Measurements from ENCODE around the gene VWC2. TPM values are rescaled to one million over a fixed set of nuclear protein-coding genes. Genes with fewer than 3 reads are reported as not detected.

Gene VWC2
- total RNA-seq, 1 experiment from 2014 or later = not detected

DNA sequence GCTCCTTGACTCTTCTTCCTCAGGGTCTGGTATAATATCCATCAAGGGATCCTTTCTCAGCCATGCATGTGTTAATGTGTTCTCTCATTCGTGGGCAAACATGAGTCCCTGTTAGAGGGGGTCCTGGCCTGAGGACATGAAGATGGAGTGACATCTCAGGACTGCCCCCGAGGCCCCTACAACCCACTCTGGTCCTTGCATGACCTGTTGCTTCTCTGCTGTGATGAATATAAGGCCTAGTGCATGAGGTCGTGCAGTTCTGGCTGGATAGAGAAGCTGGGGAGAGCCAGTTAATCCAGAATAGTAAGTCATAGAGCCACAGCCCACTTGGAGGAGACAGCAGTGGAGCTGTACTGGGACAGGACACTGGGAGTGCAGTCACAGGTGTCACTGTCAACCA lies 4.6 kb upstream of the VWC2 start:
- no peaks in the 10 kb centered on the region for H3K4me1 ChIP-seq (ENCODE audit: low read length)
- H2AFZ ChIP-seq (ENCODE audit: low read length) = no peak overlapping the region
- H3K36me3 ChIP-seq (ENCODE audit: insufficient read depth, low read length) = no peaks in the 10 kb centered on the region
- H3K9me3 ChIP-seq (ENCODE audit: low read length) = no peaks in the 10 kb centered on the region
- no peak overlapping the region for H3K27ac ChIP-seq (ENCODE audit: low read length)
- no peak overlapping the region for H3K4me3 ChIP-seq (ENCODE audit: low read length)
- no peak overlapping the region for H3K4me2 ChIP-seq (ENCODE audit: low read depth, low read length, poor library complexity, severe bottlenecking)
- H3K9ac ChIP-seq (ENCODE audit: low read length) = no peak overlapping the region
- H3K27me3 ChIP-seq (ENCODE audit: low read length) = no peaks in the 10 kb centered on the region
- H4K20me1 ChIP-seq (ENCODE audit: insufficient read depth, low read depth, low read length) = no peaks in the 10 kb centered on the region
- no peaks in the 10 kb centered on the region for H3K9me2 ChIP-seq (replicated peaks; ENCODE audit: insufficient read depth, low read length)
- H3K79me2 ChIP-seq (ENCODE audit: low read length) = no peaks in the 10 kb centered on the region
- no peak for DNase-seq

DNA sequence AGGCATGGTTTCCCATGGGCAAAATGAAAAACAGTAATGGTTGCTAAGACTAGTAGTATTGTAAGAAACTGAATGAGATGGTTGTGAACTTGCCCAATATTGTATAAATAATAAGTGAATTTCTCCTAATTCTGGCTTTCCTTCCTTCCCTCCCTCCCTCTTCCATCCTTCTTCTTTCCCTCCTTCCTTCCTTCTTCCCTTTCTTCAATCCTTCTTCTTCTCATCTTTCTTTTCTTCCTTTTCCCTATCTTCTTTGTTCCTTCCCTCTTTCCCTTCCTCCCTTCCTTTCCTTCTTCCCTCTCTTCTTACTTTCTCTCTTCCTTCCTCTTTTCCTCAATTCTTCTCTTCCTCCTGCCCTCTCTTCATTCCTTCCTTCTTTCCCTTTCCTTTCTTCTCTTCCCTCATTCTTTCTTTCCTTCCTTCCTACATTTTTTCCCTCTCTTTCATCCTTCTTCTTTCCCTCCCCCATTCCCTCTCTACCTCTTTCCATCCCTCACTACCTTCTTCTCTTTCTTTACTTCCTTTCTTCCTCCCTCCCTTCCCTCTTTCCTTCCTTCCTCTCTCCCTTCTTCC lies 4.1 kb upstream of the VWC2 start:
- H3K9ac ChIP-seq (ENCODE audit: low read length) = no peak overlapping the region
- no peaks in the 10 kb centered on the region for H3K9me2 ChIP-seq (replicated peaks; ENCODE audit: insufficient read depth, low read length)
- H3K36me3 ChIP-seq (ENCODE audit: insufficient read depth, low read length) = no peaks in the 10 kb centered on the region
- H3K27me3 ChIP-seq (ENCODE audit: low read length) = no peaks in the 10 kb centered on the region
- H3K9me3 ChIP-seq (ENCODE audit: low read length) = no peaks in the 10 kb centered on the region
- no peak overlapping the region for H3K27ac ChIP-seq (ENCODE audit: low read length)
- no peak overlapping the region for H2AFZ ChIP-seq (ENCODE audit: low read length)
- no peaks in the 10 kb centered on the region for H4K20me1 ChIP-seq (ENCODE audit: insufficient read depth, low read depth, low read length)
- no peak for DNase-seq
- no peaks in the 10 kb centered on the region for H3K79me2 ChIP-seq (ENCODE audit: low read length)
- H3K4me1 ChIP-seq (ENCODE audit: low read length) = no peaks in the 10 kb centered on the region
- H3K4me3 ChIP-seq (ENCODE audit: low read length) = no peak overlapping the region
- no peak overlapping the region for H3K4me2 ChIP-seq (ENCODE audit: low read depth, low read length, poor library complexity, severe bottlenecking)

DNA sequence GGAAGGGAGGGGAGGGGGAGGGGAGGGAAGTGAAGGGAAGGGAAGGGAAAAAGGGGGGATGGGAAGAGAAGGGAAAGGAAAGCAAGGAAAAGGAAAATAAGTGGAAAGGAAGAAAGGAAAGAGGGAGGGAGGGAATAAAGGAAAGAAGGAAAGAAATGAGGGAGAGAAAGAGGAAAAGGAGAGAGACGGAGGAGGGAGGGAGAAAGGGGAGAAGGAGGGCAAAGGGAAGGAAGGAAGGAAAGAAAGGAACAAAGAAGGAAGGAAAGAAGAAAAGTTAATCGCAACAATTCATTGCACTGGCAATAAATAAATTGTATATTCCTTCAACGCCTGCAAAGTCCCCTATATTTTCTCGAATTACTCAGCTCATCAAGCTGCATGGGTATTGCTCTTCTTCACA lies 2.6 kb upstream of the VWC2 start:
- H3K4me3 ChIP-seq (ENCODE audit: low read length) = no peak overlapping the region
- H4K20me1 ChIP-seq (ENCODE audit: insufficient read depth, low read depth, low read length) = no peaks in the 10 kb centered on the region
- H3K9ac ChIP-seq (ENCODE audit: low read length) = no peak overlapping the region
- H2AFZ ChIP-seq (ENCODE audit: low read length) = no peak overlapping the region
- no peaks in the 10 kb centered on the region for H3K4me1 ChIP-seq (ENCODE audit: low read length)
- H3K4me2 ChIP-seq (ENCODE audit: low read depth, low read length, poor library complexity, severe bottlenecking) = no peak overlapping the region
- no peak overlapping the region for H3K27ac ChIP-seq (ENCODE audit: low read length)
- no peaks in the 10 kb centered on the region for H3K9me2 ChIP-seq (replicated peaks; ENCODE audit: insufficient read depth, low read length)
- DNase-seq = no peak
- H3K27me3 ChIP-seq (ENCODE audit: low read length) = no peaks in the 10 kb centered on the region
- no peaks in the 10 kb centered on the region; the same call in 1 of the 2 replicates for H3K9me3 ChIP-seq (ENCODE audit: low read length)
- H3K79me2 ChIP-seq (ENCODE audit: low read length) = no peaks in the 10 kb centered on the region
- H3K36me3 ChIP-seq (ENCODE audit: insufficient read depth, low read length) = no peaks in the 10 kb centered on the region

DNA sequence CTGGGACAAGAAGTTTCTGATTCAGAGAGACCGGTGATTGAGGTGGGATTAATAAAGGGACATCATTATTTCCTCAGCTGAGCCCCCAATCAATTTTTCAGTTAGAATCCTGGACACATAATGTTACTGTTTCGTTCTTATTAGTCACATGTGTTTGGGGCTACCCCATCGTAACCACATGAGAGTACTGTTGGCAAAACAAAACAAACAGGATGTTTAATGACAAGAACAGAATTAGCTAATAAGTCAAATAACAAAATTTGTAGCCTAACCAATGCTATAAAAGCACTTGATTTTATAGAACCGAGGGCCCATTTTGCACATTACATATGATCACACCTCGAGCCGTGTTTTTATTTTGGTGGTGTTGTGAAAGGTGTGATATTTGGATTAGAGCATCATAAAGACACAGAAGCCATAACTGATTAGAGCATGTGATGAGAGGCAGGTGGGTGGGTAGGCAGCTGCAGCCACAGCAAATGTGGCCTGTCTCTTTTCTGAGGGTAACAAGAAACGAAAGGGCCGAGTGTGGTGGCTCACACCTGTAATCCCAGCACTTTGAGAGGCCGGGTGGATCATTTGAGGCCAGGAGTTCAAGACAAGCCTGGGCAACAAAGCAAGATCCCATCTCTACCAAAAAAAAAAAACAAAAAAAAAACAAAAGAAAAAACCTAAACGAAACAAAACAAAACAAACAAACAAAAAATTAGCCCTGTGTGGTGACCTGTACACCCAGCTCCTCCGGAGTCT lies 1.8 kb upstream of the VWC2 start:
- H3K36me3 ChIP-seq (ENCODE audit: insufficient read depth, low read length) = no peaks in the 10 kb centered on the region
- no peaks in the 10 kb centered on the region for H3K4me1 ChIP-seq (ENCODE audit: low read length)
- H3K79me2 ChIP-seq (ENCODE audit: low read length) = no peaks in the 10 kb centered on the region
- no peak overlapping the region for H3K4me3 ChIP-seq (ENCODE audit: low read length)
- no peaks in the 10 kb centered on the region for H4K20me1 ChIP-seq (ENCODE audit: insufficient read depth, low read depth, low read length)
- H3K9me2 ChIP-seq (replicated peaks; ENCODE audit: insufficient read depth, low read length) = no peaks in the 10 kb centered on the region
- no peak overlapping the region for H2AFZ ChIP-seq (ENCODE audit: low read length)
- no peak overlapping the region for H3K9ac ChIP-seq (ENCODE audit: low read length)
- no peaks in the 10 kb centered on the region for H3K27me3 ChIP-seq (ENCODE audit: low read length)
- H3K4me2 ChIP-seq (ENCODE audit: low read depth, low read length, poor library complexity, severe bottlenecking) = no peak overlapping the region
- no peak overlapping the region for H3K27ac ChIP-seq (ENCODE audit: low read length)
- no peak for DNase-seq
- no peaks in the 10 kb centered on the region; the same call in 1 of the 2 replicates for H3K9me3 ChIP-seq (ENCODE audit: low read length)

DNA sequence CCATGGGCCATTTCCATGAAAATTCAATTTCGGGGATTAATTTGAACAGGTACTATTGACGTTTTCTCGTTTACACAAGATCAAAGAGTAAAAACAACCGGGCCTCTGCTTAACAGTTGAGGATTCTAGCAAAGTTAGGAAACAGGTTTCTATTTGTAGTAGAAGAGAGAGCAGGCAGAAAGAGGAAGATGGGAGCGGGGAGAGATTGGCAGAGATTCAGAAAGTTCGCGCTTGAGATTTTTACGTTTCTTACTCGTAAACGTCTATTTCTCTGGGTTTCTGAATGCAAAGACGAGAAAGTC lies 571 bp upstream of the VWC2 start:
- no peaks in the 10 kb centered on the region for H3K27me3 ChIP-seq (ENCODE audit: low read length)
- H3K9ac ChIP-seq (ENCODE audit: low read length) = no peak overlapping the region
- no peaks in the 10 kb centered on the region for H3K36me3 ChIP-seq (ENCODE audit: insufficient read depth, low read length)
- H2AFZ ChIP-seq (ENCODE audit: low read length) = no peak overlapping the region
- DNase-seq = no peak
- H3K9me3 ChIP-seq (ENCODE audit: low read length) = no peaks in the 10 kb centered on the region; the same call in 1 of the 2 replicates
- no peaks in the 10 kb centered on the region for H3K4me1 ChIP-seq (ENCODE audit: low read length)
- no peaks in the 10 kb centered on the region for H3K9me2 ChIP-seq (replicated peaks; ENCODE audit: insufficient read depth, low read length)
- H3K4me3 ChIP-seq (ENCODE audit: low read length) = no peak overlapping the region
- H4K20me1 ChIP-seq (ENCODE audit: insufficient read depth, low read depth, low read length) = no peaks in the 10 kb centered on the region
- H3K4me2 ChIP-seq (ENCODE audit: low read depth, low read length, poor library complexity, severe bottlenecking) = no peak overlapping the region
- no peak overlapping the region for H3K27ac ChIP-seq (ENCODE audit: low read length)
- H3K79me2 ChIP-seq (ENCODE audit: low read length) = no peaks in the 10 kb centered on the region

DNA sequence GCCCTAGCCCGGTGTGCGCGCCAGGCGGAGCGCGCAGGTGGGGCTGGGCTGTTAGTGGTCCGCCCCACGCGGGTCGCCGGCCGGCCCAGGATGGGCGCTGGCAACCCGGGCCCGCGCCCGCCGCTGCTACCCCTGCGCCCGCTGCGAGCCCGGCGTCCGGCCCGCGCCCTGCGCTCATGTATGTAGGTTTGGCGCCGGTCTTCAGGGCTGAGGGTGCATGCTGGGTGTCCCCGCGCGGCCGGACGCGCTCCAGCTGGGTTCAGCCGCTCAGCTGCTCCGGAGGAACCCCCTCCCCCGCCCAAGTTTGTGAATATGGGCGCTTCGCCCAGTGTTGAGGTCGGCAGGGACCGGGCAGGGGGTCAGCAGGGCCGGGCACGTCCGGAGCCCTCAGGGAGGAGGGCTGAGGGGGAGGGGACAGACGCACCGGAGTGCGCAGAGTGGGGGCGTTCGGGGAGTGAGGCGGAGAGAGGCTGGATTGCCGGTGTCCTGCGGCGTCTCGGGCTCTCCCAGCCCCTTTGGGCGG lies 559 bp downstream of the VWC2 start:
- Histone ChIP-seq H3K36me3 (ENCODE audit: insufficient read depth, low read length) (no peaks in the 10 kb centered on the region), H2AFZ (ENCODE audit: low read length) (no peak overlapping the region), H3K4me1 (ENCODE audit: low read length) (no peaks in the 10 kb centered on the region), H3K9ac (ENCODE audit: low read length) (no peak overlapping the region), H3K9me2 (replicated peaks; ENCODE audit: insufficient read depth, low read length) (no peaks in the 10 kb centered on the region), H3K27ac (ENCODE audit: low read length) (no peak overlapping the region), H3K4me2 (ENCODE audit: low read depth, low read length, poor library complexity, severe bottlenecking) (no peak overlapping the region), H3K4me3 (ENCODE audit: low read length) (no peak overlapping the region), H3K79me2 (ENCODE audit: low read length) (no peaks in the 10 kb centered on the region), H3K27me3 (ENCODE audit: low read length) (no peaks in the 10 kb centered on the region), H3K9me3 (ENCODE audit: low read length) (no peaks in the 10 kb centered on the region; the same call in 1 of the 2 replicates), H4K20me1 (ENCODE audit: insufficient read depth, low read depth, low read length) (no peaks in the 10 kb centered on the region)
- DNase-seq = no peak

DNA sequence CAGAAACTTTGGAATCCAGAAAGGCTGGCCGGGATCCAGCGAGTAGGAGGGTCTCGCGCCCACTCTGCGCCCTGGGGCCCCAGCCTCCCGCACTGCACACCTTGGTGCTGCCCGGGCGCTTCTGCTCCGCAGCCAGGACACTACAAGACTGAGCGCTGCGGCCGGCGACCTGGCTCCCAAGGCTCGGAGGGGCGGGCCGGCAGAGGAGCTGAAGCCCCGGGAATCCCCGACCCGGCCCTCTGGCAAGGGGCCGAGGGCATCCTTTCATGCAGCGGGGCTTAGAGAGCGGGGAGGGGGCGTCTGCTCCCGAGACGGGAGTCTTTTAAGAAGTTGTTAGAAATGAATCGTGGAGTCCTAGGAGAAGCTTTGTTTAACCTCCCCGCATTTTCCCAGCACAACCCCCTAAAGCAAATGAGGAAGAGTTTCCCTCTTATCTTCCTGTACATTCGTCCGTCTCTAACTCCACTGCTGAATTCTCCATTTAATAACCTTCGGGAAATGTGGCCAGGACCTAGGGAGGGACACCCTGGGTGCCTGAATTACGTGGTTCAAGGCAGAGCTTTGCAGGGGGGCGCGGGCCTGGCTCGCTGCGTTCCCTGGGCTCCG lies 1.1 kb downstream of the VWC2 start:
- H3K9me2 ChIP-seq (replicated peaks; ENCODE audit: insufficient read depth, low read length) = no peaks in the 10 kb centered on the region
- no peak for DNase-seq
- H3K27me3 ChIP-seq (ENCODE audit: low read length) = no peaks in the 10 kb centered on the region
- no peaks in the 10 kb centered on the region for H3K4me1 ChIP-seq (ENCODE audit: low read length)
- H2AFZ ChIP-seq (ENCODE audit: low read length) = no peak overlapping the region
- H3K4me3 ChIP-seq (ENCODE audit: low read length) = no peak overlapping the region
- no peaks in the 10 kb centered on the region for H3K79me2 ChIP-seq (ENCODE audit: low read length)
- no peaks in the 10 kb centered on the region; the same call in 1 of the 2 replicates for H3K9me3 ChIP-seq (ENCODE audit: low read length)
- no peak overlapping the region for H3K27ac ChIP-seq (ENCODE audit: low read length)
- H3K9ac ChIP-seq (ENCODE audit: low read length) = no peak overlapping the region
- H4K20me1 ChIP-seq (ENCODE audit: insufficient read depth, low read depth, low read length) = no peaks in the 10 kb centered on the region
- H3K36me3 ChIP-seq (ENCODE audit: insufficient read depth, low read length) = no peaks in the 10 kb centered on the region
- H3K4me2 ChIP-seq (ENCODE audit: low read depth, low read length, poor library complexity, severe bottlenecking) = no peak overlapping the region

DNA sequence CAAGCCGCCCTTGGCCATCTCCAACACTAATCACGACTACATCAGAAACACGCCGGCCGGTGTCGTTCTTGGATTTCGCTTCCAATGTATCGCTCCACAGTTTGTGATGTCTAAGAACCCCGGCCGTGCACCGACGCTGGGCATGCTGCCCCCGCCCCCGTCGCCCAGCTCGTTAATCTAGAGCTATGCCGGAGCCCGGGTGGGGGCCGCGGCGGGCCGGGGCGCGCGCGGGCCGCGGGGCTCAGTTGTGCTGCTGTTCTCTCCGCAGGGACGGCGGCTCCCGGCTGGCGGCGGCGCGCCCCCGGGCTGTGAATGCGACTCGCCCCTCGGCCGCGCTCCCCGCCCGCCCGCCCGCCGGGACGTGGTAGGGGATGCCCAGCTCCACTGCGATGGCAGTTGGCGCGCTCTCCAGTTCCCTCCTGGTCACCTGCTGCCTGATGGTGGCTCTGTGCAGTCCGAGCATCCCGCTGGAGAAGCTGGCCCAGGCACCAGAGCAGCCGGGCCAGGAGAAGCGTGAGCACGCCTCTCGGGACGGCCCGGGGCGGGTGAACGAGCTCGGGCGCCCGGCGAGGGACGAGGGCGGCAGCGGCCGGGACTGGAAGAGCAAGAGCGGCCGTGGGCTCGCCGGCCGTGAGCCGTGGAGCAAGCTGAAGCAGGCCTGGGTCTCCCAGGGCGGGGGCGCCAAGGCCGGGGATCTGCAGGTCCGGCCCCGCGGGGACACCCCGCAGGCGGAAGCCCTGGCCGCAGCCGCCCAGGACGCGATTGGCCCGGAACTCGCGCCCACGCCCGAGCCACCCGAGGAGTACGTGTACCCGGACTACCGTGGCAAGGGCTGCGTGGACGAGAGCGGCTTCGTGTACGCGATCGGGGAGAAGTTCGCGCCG lies 1.9 kb downstream of the VWC2 start:
- H3K9ac ChIP-seq (ENCODE audit: low read length) = no peak overlapping the region
- H4K20me1 ChIP-seq (ENCODE audit: insufficient read depth, low read depth, low read length) = no peaks in the 10 kb centered on the region
- no peaks in the 10 kb centered on the region for H3K27me3 ChIP-seq (ENCODE audit: low read length)
- no peaks in the 10 kb centered on the region for H3K4me1 ChIP-seq (ENCODE audit: low read length)
- no peaks in the 10 kb centered on the region for H3K79me2 ChIP-seq (ENCODE audit: low read length)
- no peak overlapping the region for H2AFZ ChIP-seq (ENCODE audit: low read length)
- H3K9me2 ChIP-seq (replicated peaks; ENCODE audit: insufficient read depth, low read length) = no peaks in the 10 kb centered on the region
- H3K36me3 ChIP-seq (ENCODE audit: insufficient read depth, low read length) = no peaks in the 10 kb centered on the region
- H3K27ac ChIP-seq (ENCODE audit: low read length) = no peak overlapping the region
- H3K9me3 ChIP-seq (ENCODE audit: low read length) = no peaks in the 10 kb centered on the region; the same call in 1 of the 2 replicates
- DNase-seq = no peak
- no peak overlapping the region for H3K4me2 ChIP-seq (ENCODE audit: low read depth, low read length, poor library complexity, severe bottlenecking)
- H3K4me3 ChIP-seq (ENCODE audit: low read length) = no peak overlapping the region

All from Karpas-422 (cell line).